Nephron (organoid): Measurements from ENCODE around the gene KIRREL3.

Source experiments
- H3K27ac Mint-ChIP-seq, 3 experiments: 2 replicates each; pipeline ENCODE4 v1.8.0; 2020; ENCODE audit warnings: mixed read lengths in 3 of 3, mild to moderate bottlenecking in 2 of 3, moderate library complexity in 1 of 3
- H3K27me3 Mint-ChIP-seq: 2 replicates; pipeline ENCODE4 v1.8.0; 2021; ENCODE audit warnings: low read depth, mild to moderate bottlenecking, moderate library complexity, mixed read lengths
- H3K36me3 Mint-ChIP-seq: 2 replicates; pipeline ENCODE4 v1.8.0; 2020; ENCODE audit warnings: low read depth, mixed read lengths
- H3K4me1 Mint-ChIP-seq: 2 replicates; pipeline ENCODE4 v1.8.0; 2020; ENCODE audit warnings: mixed read lengths
- H3K4me3 Mint-ChIP-seq, 3 experiments: 2 replicates each; pipeline ENCODE4 v1.8.0; 2020; ENCODE audit warnings: mild to moderate bottlenecking in 3 of 3, mixed read lengths in 3 of 3, moderate library complexity in 2 of 3
- H3K9me3 Mint-ChIP-seq: 2 replicates; pipeline ENCODE4 v1.8.0; 2020; ENCODE audit warnings: mixed read lengths
- TF ChIP-seq, protein P1 (sequence below), 3 experiments: fragments of 200-600 bp; sonication (generic); IDR thresholded peaks; one replicate each; pipeline ENCODE4 v1.5.0; 2021; ENCODE audit warnings: antibody characterized with exemption in 3 of 3; ENCODE audit not compliant: unreplicated experiment in 3 of 3

Gene KIRREL3

GRCh38 chr11:126408901-126409619, 591.5 kb downstream of the KIRREL3 start:
- TF ChIP-seq, protein P1, sequence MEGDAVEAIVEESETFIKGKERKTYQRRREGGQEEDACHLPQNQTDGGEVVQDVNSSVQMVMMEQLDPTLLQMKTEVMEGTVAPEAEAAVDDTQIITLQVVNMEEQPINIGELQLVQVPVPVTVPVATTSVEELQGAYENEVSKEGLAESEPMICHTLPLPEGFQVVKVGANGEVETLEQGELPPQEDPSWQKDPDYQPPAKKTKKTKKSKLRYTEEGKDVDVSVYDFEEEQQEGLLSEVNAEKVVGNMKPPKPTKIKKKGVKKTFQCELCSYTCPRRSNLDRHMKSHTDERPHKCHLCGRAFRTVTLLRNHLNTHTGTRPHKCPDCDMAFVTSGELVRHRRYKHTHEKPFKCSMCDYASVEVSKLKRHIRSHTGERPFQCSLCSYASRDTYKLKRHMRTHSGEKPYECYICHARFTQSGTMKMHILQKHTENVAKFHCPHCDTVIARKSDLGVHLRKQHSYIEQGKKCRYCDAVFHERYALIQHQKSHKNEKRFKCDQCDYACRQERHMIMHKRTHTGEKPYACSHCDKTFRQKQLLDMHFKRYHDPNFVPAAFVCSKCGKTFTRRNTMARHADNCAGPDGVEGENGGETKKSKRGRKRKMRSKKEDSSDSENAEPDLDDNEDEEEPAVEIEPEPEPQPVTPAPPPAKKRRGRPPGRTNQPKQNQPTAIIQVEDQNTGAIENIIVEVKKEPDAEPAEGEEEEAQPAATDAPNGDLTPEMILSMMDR (IDR thresholded peaks at IDR 0.05; ENCODE audit: unreplicated experiment in 3 of 3) = no peak
- peaks cover 27% of the 10 kb centered on the region for H3K36me3 Mint-ChIP-seq
- peaks cover 24% of the 10 kb centered on the region for H3K4me1 Mint-ChIP-seq
- H3K27me3 Mint-ChIP-seq = no peaks in the 10 kb centered on the region
- peak overlapping the region in 2 of 3 experiments; percentile 11 to 26 for H3K27ac Mint-ChIP-seq
- no peak overlapping the region for H3K4me3 Mint-ChIP-seq
- H3K9me3 Mint-ChIP-seq = no peaks in the 10 kb centered on the region

- H3K9me3 Mint-ChIP-seq = no peaks in the 10 kb centered on the region
- H3K27ac Mint-ChIP-seq = no peak overlapping the region
- H3K36me3 Mint-ChIP-seq = peaks cover 27% of the 10 kb centered on the region
- H3K4me3 Mint-ChIP-seq = no peak overlapping the region
- H3K27me3 Mint-ChIP-seq = no peaks in the 10 kb centered on the region
- TF ChIP-seq, protein P1 (IDR thresholded peaks at IDR 0.05; ENCODE audit: unreplicated experiment in 3 of 3) = no peak
- peaks cover 24% of the 10 kb centered on the region for H3K4me1 Mint-ChIP-seq
Measured at GRCh38 chr11:126408496-126408895, 592.1 kb downstream of the KIRREL3 start.

GRCh38 chr11:126407682-126408288, 592.8 kb downstream of the KIRREL3 start:
- Mint-ChIP-seq H3K27me3 (no peaks in the 10 kb centered on the region), H3K4me3 (no peak overlapping the region), H3K27ac (no peak overlapping the region), H3K36me3 (peaks cover 27% of the 10 kb centered on the region), H3K9me3 (no peaks in the 10 kb centered on the region), H3K4me1 (peaks cover 24% of the 10 kb centered on the region)
- TF ChIP-seq, protein P1 (IDR thresholded peaks at IDR 0.05; ENCODE audit: unreplicated experiment in 3 of 3) = no peak

DNA sequence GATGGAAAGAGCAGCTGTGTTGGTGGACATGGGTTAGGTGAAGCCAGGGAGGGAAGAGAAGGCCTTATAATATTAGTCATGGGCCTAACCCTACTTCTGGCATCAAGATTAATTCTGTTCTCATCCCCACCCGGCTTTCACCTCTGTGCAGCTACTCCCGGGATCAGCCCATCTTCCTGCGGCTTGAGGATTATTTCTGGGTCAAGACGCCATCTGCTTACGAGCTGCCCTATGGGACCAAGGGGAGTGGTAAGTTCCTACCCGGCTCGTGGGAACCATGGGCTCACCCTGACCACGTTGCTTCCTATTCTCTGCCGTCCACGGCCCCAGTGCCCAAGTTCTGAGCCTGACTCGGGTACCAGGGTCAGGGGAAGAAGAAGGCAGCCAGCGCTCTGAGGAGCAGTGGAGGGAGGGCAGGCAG, 593.5 kb downstream of the KIRREL3 start:
- no peaks in the 10 kb centered on the region for H3K9me3 Mint-ChIP-seq
- no peak overlapping the region for H3K27ac Mint-ChIP-seq
- no peak overlapping the region for H3K4me3 Mint-ChIP-seq
- TF ChIP-seq, protein P1 (IDR thresholded peaks at IDR 0.05; ENCODE audit: unreplicated experiment in 3 of 3) = no peak
- no peaks in the 10 kb centered on the region for H3K27me3 Mint-ChIP-seq
- H3K4me1 Mint-ChIP-seq = peaks cover 22% of the 10 kb centered on the region
- peaks cover 24% of the 10 kb centered on the region for H3K36me3 Mint-ChIP-seq

GRCh38 chr11:126406368-126406767, 594.2 kb downstream of the KIRREL3 start:
- Mint-ChIP-seq H3K36me3 (peaks cover 20% of the 10 kb centered on the region), H3K4me1 (peaks cover 17% of the 10 kb centered on the region), H3K27ac (no peak overlapping the region), H3K4me3 (no peak overlapping the region), H3K9me3 (no peaks in the 10 kb centered on the region), H3K27me3 (no peaks in the 10 kb centered on the region)
- TF ChIP-seq, protein P1 (IDR thresholded peaks at IDR 0.05; ENCODE audit: unreplicated experiment in 3 of 3) = no peak

DNA sequence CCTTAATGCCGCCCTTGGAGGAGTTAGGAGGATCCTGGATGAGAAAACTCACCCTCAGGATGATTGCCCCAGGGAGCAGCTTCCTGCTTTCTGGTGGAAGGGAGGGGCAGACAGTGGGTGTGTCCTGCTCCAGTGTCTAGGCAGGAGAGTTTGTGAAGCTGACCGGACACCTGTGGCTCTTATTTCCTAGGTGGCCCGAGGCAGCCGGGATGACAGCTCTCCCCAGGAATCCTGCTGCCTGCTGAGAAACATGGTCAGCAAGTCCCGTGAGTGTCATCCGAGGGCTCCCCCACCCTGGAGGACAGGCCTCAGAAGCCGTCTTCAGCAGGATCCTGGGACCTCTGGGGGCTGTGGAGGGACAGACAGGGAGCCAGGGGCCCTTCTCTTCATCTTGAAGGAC, 594.7 kb downstream of the KIRREL3 start:
- Mint-ChIP-seq H3K4me3 (no peak overlapping the region), H3K27me3 (no peaks in the 10 kb centered on the region), H3K27ac (no peak overlapping the region), H3K36me3 (peaks cover 19% of the 10 kb centered on the region), H3K9me3 (no peaks in the 10 kb centered on the region), H3K4me1 (peaks cover 16% of the 10 kb centered on the region)
- TF ChIP-seq, protein P1 (IDR thresholded peaks at IDR 0.05; ENCODE audit: unreplicated experiment in 3 of 3) = no peak
